Peyer's patch (tissue), 4 donors: ENCODE measurements around the gene ASPG.

Experiments
- CTCF ChIP-seq, 6 experiments: fragments of 450-650 bp in 4 of 6; fragments of 200-600 bp in 2 of 6; sonication (generic) in 1 of 6; IDR thresholded peaks; one replicate each; pipeline ENCODE4 v1.5.1; 2017 to 2019; ENCODE audit warnings: antibody characterized with exemption in 6 of 6, mild to moderate bottlenecking in 3 of 6, moderate library complexity in 1 of 6
- POLR2A ChIP-seq, 2 donors: fragments of 450-650 bp; IDR thresholded peaks; one replicate each; pipeline ENCODE4 v1.5.1; 2017; ENCODE audit warnings: antibody characterized with exemption in 2 of 2, mild to moderate bottlenecking in 2 of 2, moderate library complexity in 2 of 2

GRCh38 chr14:104149278-104149595 lies 63.7 kb downstream of the ASPG start:
- TF ChIP-seq CTCF (IDR thresholded peaks at IDR 0.05) (no peak), POLR2A (IDR thresholded peaks at IDR 0.05) (no peak)
